ENCODE measurements around the gene BAG3.

- TF ChIP-seq POLR2A (IDR thresholded peaks at IDR 0.05) (no peak), CTCF (IDR thresholded peaks at IDR 0.05) (no peak)
These were observed 6.5 kb downstream of the BAG3 start for GRCh38 chr10:119657725-119658124.

Data from right lobe of liver (tissue), 4 donors.